HG02678 (cell line): ENCODE measurements around the gene TTC21A.

Experiments used
- ATAC-seq: cut with Tn5 transposase; IDR thresholded peaks from one replicate; pipeline ENCODE4 v1.9.1; 2021; ENCODE audit warnings: mild to moderate bottlenecking, moderate library complexity; ENCODE audit not compliant: unreplicated experiment

The TTC21A gene

GRCh38 chr3:39115870-39116269 lies 8.4 kb downstream of the TTC21A start:
- ATAC-seq: no peak

GRCh38 chr3:39118079-39118478 lies 10.6 kb downstream of the TTC21A start:
- no peak for ATAC-seq

- no peak for ATAC-seq
Observed at GRCh38 chr3:39118931-39119660, 11.6 kb downstream of the TTC21A start.

- no peak for ATAC-seq
Observed at GRCh38 chr3:39121621-39122020, 14.1 kb downstream of the TTC21A start.

- ATAC-seq: peak; percentile 76
Observed at GRCh38 chr3:39122813-39123212, 15.3 kb downstream of the TTC21A start.

- ATAC-seq: no peak
Observed at GRCh38 chr3:39124876-39125840, 17.7 kb downstream of the TTC21A start.

- ATAC-seq: no peak
Observed at GRCh38 chr3:39125841-39126500, 18.5 kb downstream of the TTC21A start.

GRCh38 chr3:39126532-39127071 lies 19.1 kb downstream of the TTC21A start:
- no peak for ATAC-seq

GRCh38 chr3:39127269-39127907 lies 19.9 kb downstream of the TTC21A start:
- ATAC-seq: no peak

GRCh38 chr3:39127908-39128304 lies 20.4 kb downstream of the TTC21A start:
- ATAC-seq: no peak

GRCh38 chr3:39128951-39129350 lies 21.5 kb downstream of the TTC21A start:
- ATAC-seq: no peak

- ATAC-seq: no peak
Observed at GRCh38 chr3:39130026-39130425, 22.5 kb downstream of the TTC21A start.

- no peak for ATAC-seq
Observed at GRCh38 chr3:39130693-39131265, 23.3 kb downstream of the TTC21A start.

- no peak for ATAC-seq
Observed at GRCh38 chr3:39132096-39133092, 24.9 kb downstream of the TTC21A start.

GRCh38 chr3:39133093-39133490 lies 25.6 kb downstream of the TTC21A start:
- ATAC-seq: no peak

- ATAC-seq: no peak
Observed at GRCh38 chr3:39133822-39134221, 26.3 kb downstream of the TTC21A start.

- no peak for ATAC-seq
Observed at GRCh38 chr3:39134305-39134704, 26.8 kb downstream of the TTC21A start.

GRCh38 chr3:39135170-39135805 lies 27.8 kb downstream of the TTC21A start:
- ATAC-seq: no peak
